Heart left ventricle (tissue), 16 donors: ENCODE measurements around the gene ATAD3B. TPM values are rescaled to one million over a fixed set of nuclear protein-coding genes. Genes with fewer than 3 reads are reported as not detected.
"Not testable (repeated sequence)": the region's sequence is repeated elsewhere in the genome, so short reads cannot be mapped to it uniquely, and the experiment has no call there.

Experiments used
- ATAC-seq, 4 donors: fragments of 200-7000 bp; cut with Tn5 transposase; one replicate each; pipeline ENCODE4 v1.9.1; 2020 to 2022; ENCODE audit warnings: moderate library complexity in 4 of 4, mild to moderate bottlenecking in 3 of 4, moderate number of reproducible peaks in 1 of 4
- DNase-seq, 5 donors: peaks; one replicate each; pipeline ENCODE4 v3.0.0-alpha.2; 2020
- H3K27ac ChIP-seq, 12 donors: fragments of 200-600 bp; sonication (generic) in 4 of 12; one replicate each; pipeline versions ENCODE4 v1.5.0 to v1.8.0; 2016 to 2022; ENCODE audit warnings: mild to moderate bottlenecking in 2 of 12
- H3K27me3 ChIP-seq, 9 donors: fragments of 200-600 bp; sonication (generic) in 2 of 9; one replicate each; pipeline versions ENCODE4 v1.5.1 to v1.8.0; 2016 to 2022; ENCODE audit warnings: mild to moderate bottlenecking in 3 of 9
- H3K36me3 ChIP-seq, 9 donors: fragments of 200-600 bp; sonication (generic) in 2 of 9; one replicate each; pipeline versions ENCODE4 v1.5.0 to v1.8.0; 2018 to 2022; ENCODE audit warnings: mild to moderate bottlenecking in 2 of 9
- H3K4me1 ChIP-seq, 12 donors: fragments of 200-600 bp; sonication (generic) in 4 of 12; one replicate each; pipeline versions ENCODE4 v1.5.0 to v1.8.0; 2016 to 2022; ENCODE audit warnings: mild to moderate bottlenecking in 3 of 12
- H3K4me3 ChIP-seq, 12 donors: fragments of 200-600 bp; sonication (generic) in 4 of 12; one replicate each; pipeline versions ENCODE4 v1.5.0 to v1.8.0; 2017 to 2022; ENCODE audit warnings: mild to moderate bottlenecking in 9 of 12, moderate library complexity in 4 of 12
- H3K9me3 ChIP-seq, 12 donors: fragments of 200-600 bp; sonication (generic) in 4 of 12; one replicate each; pipeline versions ENCODE4 v1.5.0 to v1.8.0; 2016 to 2022; ENCODE audit warnings: mild to moderate bottlenecking in 1 of 12
- CTCF ChIP-seq, 12 donors: fragments of 200-600 bp; sonication (generic) in 4 of 12; IDR thresholded peaks; one replicate each; pipeline versions ENCODE4 v1.5.0 to v1.8.0; 2018 to 2022; ENCODE audit warnings: antibody characterized with exemption in 12 of 12, mild to moderate bottlenecking in 5 of 12
- POLR2A ChIP-seq, 2 donors: fragments of 450-650 bp; IDR thresholded peaks; one replicate each; pipeline ENCODE4 v1.6.1; 2017; ENCODE audit warnings: antibody characterized with exemption in 2 of 2, mild to moderate bottlenecking in 2 of 2, moderate library complexity in 2 of 2
- WGBS, 4 donors: extraction: QIAGEN DNeasy Blood & Tissue Kit in 2 of 4; methylation state at CpG; one replicate each; pipeline versions ENCODE4 v1.1.5 to v1.1.7; 2013 to 2018; 5-methylcytosine and 5-hydroxymethylcytosine counted together
- intact Hi-C, 10 donors: fragments of 100-400 bp; cut with DNase I; formaldehyde crosslinking; loops; one replicate each; pipeline versions ENCODE4 v1.11.1 to v1.14.2; 2022
- polyA plus RNA-seq, 2 donors: library from polyadenylated mRNA; stranded (reverse); fragments of 200-250 nt; gene quantifications; one replicate each; pipeline ENCODE4 v1.2.3, GENCODE V29; 2013
- total RNA-seq, 9 donors: library from RNA; depleted of rRNA in 2 of 9; stranded (reverse); fragments of >200 nt in 2 of 9; fragmentation: NEBNext Ultra II Directional in 3 of 9; extraction: Animal tissue kit (Norgen Biotek cat#: 25700) in 3 of 9; gene quantifications; one replicate each; pipeline versions ENCODE4 v1.1.0 to v1.2.4, GENCODE V29; 2016 to 2023
- donor health status: ischemic (EF 13 %, LVEDD 7.1; RV severe dilation, severe dysfunction).
- donor health status: healthy with polysubstance abuse.
- donor health status: DM: no; HTN: yes; CAD: no.
- donor health status: DM: no; HTN: no; CAD: no.
- donor health status: ischemic (EF 25% LVEDD 6.9; RV normal size, moderate dysfunction).
- donor health status: ischemic (EF 25% LVEDD 5.7; RV mildly dilated, moderate dysfunction).
- donor health status: healthy.
- donor health status: DM: yes; HTN: yes; CAD: no.
- donor health status: ischemic (EF 35%, LVEDD 5.7; RV mildly dilated, moderate dysfunction).
- donor health status: nonischemic (EF 11% LVEDD 7.7; RV severe dilation, severe dysfunction).
- donor health status: DM: yes; HTN: yes; CAD: no.
- donor health status: PGD.
- donor health status: ischemic (EF 29% LVEDD 5.4; RV normal size, mild dysfunction).
- donor health status: nonischemic (EF 23%, LVEDD 6.1; RV moderate dilation, normal function).

ATAD3B gene
- total and polyA plus RNA-seq, 11 donors: 2.2 to 15.6 (median 7.0) TPM

GRCh38 chr1:1451696-1452364 lies 19.7 kb upstream of the ATAD3B start:
- H3K27me3 ChIP-seq: no peaks in the 10 kb centered on the region
- 89 to 96% (median 90%) methylated on average over 8 to 26 of the region's 26 CpGs for WGBS, 4 donors
- H3K9me3 ChIP-seq: no peaks in the 10 kb centered on the region
- no peak for DNase-seq
- intact Hi-C loops: no loop called here
- ATAC-seq: peak in 1 of 4 donors; percentile 23
- no peak for TF ChIP-seq POLR2A (IDR thresholded peaks at IDR 0.05)
- no peak for TF ChIP-seq CTCF (IDR thresholded peaks at IDR 0.05)
- H3K36me3 ChIP-seq: no peaks in the 10 kb centered on the region
- H3K27ac ChIP-seq: no peak overlapping the region
- no peaks in the 10 kb centered on the region for H3K4me1 ChIP-seq
- no peak overlapping the region for H3K4me3 ChIP-seq

GRCh38 chr1:1452365-1452739 lies 19.2 kb upstream of the ATAD3B start:
- intact Hi-C loops, H3K4me1 ChIP-seq: not testable (repeated sequence)

GRCh38 chr1:1452882-1453281 lies 18.7 kb upstream of the ATAD3B start:
- Histone ChIP-seq H3K4me1 (no peaks in the 10 kb centered on the region), H3K27ac (no peak overlapping the region), H3K9me3 (no peaks in the 10 kb centered on the region), H3K4me3 (no peak overlapping the region), H3K27me3 (no peaks in the 10 kb centered on the region), H3K36me3 (no peaks in the 10 kb centered on the region)
- ATAC-seq: no peak
- intact Hi-C loops: no loop called here
- 93 to 95% (median 94%) methylated on average over 16 of the region's 16 CpGs for WGBS, 4 donors
- no peak for TF ChIP-seq CTCF (IDR thresholded peaks at IDR 0.05)
- no peak for DNase-seq

More at GRCh38 chr1:1452365-1452739, 19.2 kb upstream of the ATAD3B start:
- not testable (repeated sequence) for ATAC-seq, H3K36me3 ChIP-seq, H3K27ac ChIP-seq, H3K9me3 ChIP-seq, DNase-seq, H3K27me3 ChIP-seq, H3K4me3 ChIP-seq
- WGBS, 4 donors: 80 to 84% (median 83%) methylated on average over 8 of the region's 8 CpGs

GRCh38 chr1:1454286-1455056 lies 17.1 kb upstream of the ATAD3B start:
- ATAC-seq, intact Hi-C loops: not testable (repeated sequence)
- 76 to 92% (median 81%) methylated on average over 7 to 37 of the region's 41 CpGs for WGBS, 4 donors

GRCh38 chr1:1455366-1455884 lies 16.1 kb upstream of the ATAD3B start:
- 83 to 89% (median 86%) methylated on average over 27 to 30 of the region's 30 CpGs for WGBS, 4 donors
- Histone ChIP-seq H3K27ac (no peak overlapping the region), H3K4me1 (no peaks in the 10 kb centered on the region), H3K9me3 (no peaks in the 10 kb centered on the region), H3K4me3 (no peak overlapping the region), H3K36me3 (no peaks in the 10 kb centered on the region), H3K27me3 (no peaks in the 10 kb centered on the region)
- no peak for ATAC-seq
- TF ChIP-seq CTCF (IDR thresholded peaks at IDR 0.05) (no peak), POLR2A (IDR thresholded peaks at IDR 0.05) (no peak)
- DNase-seq: no peak
- intact Hi-C loops: no loop called here

More at GRCh38 chr1:1454286-1455056, 17.1 kb upstream of the ATAD3B start:
- H3K9me3 ChIP-seq, H3K27ac ChIP-seq, H3K27me3 ChIP-seq, H3K36me3 ChIP-seq, H3K4me3 ChIP-seq, DNase-seq, H3K4me1 ChIP-seq: not testable (repeated sequence)

- H3K4me3 ChIP-seq, H3K27me3 ChIP-seq, H3K4me1 ChIP-seq, intact Hi-C loops, H3K9me3 ChIP-seq, DNase-seq, H3K36me3 ChIP-seq, ATAC-seq, H3K27ac ChIP-seq: not testable (repeated sequence)
- WGBS, 4 donors: 57 to 100% (median 77%) methylated on average over 1 to 4 of the region's 15 CpGs; no CpG with 5 or more reads in 1 of the 4 donors
Measured at GRCh38 chr1:1455934-1456333, 15.6 kb upstream of the ATAD3B start.

- not testable (repeated sequence) for H3K9me3 ChIP-seq
Measured at GRCh38 chr1:1456683-1457255, 14.8 kb upstream of the ATAD3B start.

More at GRCh38 chr1:1456683-1457255, 14.8 kb upstream of the ATAD3B start:
- intact Hi-C loops, H3K4me1 ChIP-seq, H3K36me3 ChIP-seq, DNase-seq, H3K4me3 ChIP-seq, H3K27ac ChIP-seq, ATAC-seq, H3K27me3 ChIP-seq: not testable (repeated sequence)
- 82 to 89% (median 86%) methylated on average over 16 to 18 of the region's 22 CpGs for WGBS, 4 donors
